WTC11 (cell line): Measurements from ENCODE around the gene FGF12. TPM values are rescaled to one million over a fixed set of nuclear protein-coding genes. Genes with fewer than 3 reads are reported as not detected.
A peak's percentile ranks its signal among the peaks of the same experiment; 100 is the strongest.

Experiments
- ATAC-seq: fragments of 200-7000 bp; cut with Tn5 transposase; 2 replicates; pipeline ENCODE4 v1.10.0; 2021; ENCODE audit warnings: mild to moderate bottlenecking, moderate library complexity
- CTCF ChIA-PET: fragments of 300-600 bp; sonication (Branson Sonifier 250); formaldehyde crosslinking; loops from one replicate; lab custom pipeline; 2021; ENCODE audit warnings: antibody characterized with exemption; lab: Charles Lee
- POLR2A ChIA-PET: fragments of 350-600 bp; sonication (Branson Sonifier 250); formaldehyde crosslinking; loops from one replicate; lab custom pipeline; 2021; ENCODE audit warnings: antibody characterized with exemption; lab: Charles Lee
- DNase-seq: peaks from one replicate; pipeline ENCODE4 v3.0.0; 2021; ENCODE audit warnings: low spot score
- H3K27ac Mint-ChIP-seq: 2 replicates; pipeline ENCODE4 v1.8.0; 2021; ENCODE audit warnings: mixed read lengths
- H3K27me3 Mint-ChIP-seq: 2 replicates; pipeline ENCODE4 v1.8.0; 2021; ENCODE audit warnings: low read depth, mild to moderate bottlenecking, moderate library complexity, mixed read lengths
- H3K36me3 Mint-ChIP-seq: 2 replicates; pipeline ENCODE4 v1.8.0; 2021; ENCODE audit warnings: mixed read lengths
- H3K4me1 Mint-ChIP-seq: 2 replicates; pipeline ENCODE4 v1.8.0; 2022; ENCODE audit warnings: mixed read lengths
- H3K4me3 Mint-ChIP-seq: 2 replicates; pipeline ENCODE4 v1.8.0; 2021; ENCODE audit warnings: mild to moderate bottlenecking, moderate library complexity, mixed read lengths
- H3K9me3 Mint-ChIP-seq: 2 replicates; pipeline ENCODE4 v1.8.0; 2021; ENCODE audit warnings: mixed read lengths
- CDX4 ChIP-seq: fragments of 250-450 bp; sonication (Bioruptor Pico); IDR thresholded peaks from 2 replicates; pipeline ENCODE4 v1.9.0; 2021; ENCODE audit warnings: moderate library complexity, mild to moderate bottlenecking, inconsistent platforms, borderline replicate concordance
- CREM ChIP-seq: sonication (generic); formaldehyde crosslinking; IDR thresholded peaks from 2 replicates; pipeline ENCODE4 v1.8.1; 2022; ENCODE audit warnings: mild to moderate bottlenecking, missing genetic modification reagents, moderate library complexity
- ERG ChIP-seq: fragments of 250-450 bp; sonication (Bioruptor Pico); IDR thresholded peaks from 2 replicates; pipeline ENCODE4 v1.8.0; 2021; ENCODE audit warnings: mild to moderate bottlenecking
- FOXP4 ChIP-seq: sonication (generic); formaldehyde crosslinking; IDR thresholded peaks from 2 replicates; pipeline ENCODE4 v1.8.0; 2022; ENCODE audit warnings: mild to moderate bottlenecking, missing genetic modification reagents
- HMGXB4 ChIP-seq: sonication (generic); formaldehyde crosslinking; IDR thresholded peaks from 2 replicates; pipeline ENCODE4 v1.8.1; 2023; ENCODE audit warnings: mild to moderate bottlenecking, moderate library complexity, missing genetic modification reagents
- NFYB ChIP-seq: sonication (generic); formaldehyde crosslinking; conservative IDR thresholded peaks from 2 replicates; pipeline ENCODE4 v1.8.0; 2022; ENCODE audit warnings: low read depth, missing genetic modification reagents
- OVOL2 ChIP-seq: fragments of 250-450 bp; sonication (Bioruptor Pico); IDR thresholded peaks from 2 replicates; pipeline ENCODE4 v1.9.0; 2021; ENCODE audit warnings: mild to moderate bottlenecking, borderline replicate concordance
- PREB ChIP-seq: sonication (generic); formaldehyde crosslinking; IDR thresholded peaks from 2 replicates; pipeline ENCODE4 v1.8.1; 2022; ENCODE audit warnings: mild to moderate bottlenecking, missing genetic modification reagents, moderate library complexity, borderline replicate concordance
- PRRX2 ChIP-seq: fragments of 250-450 bp; sonication (Bioruptor Pico); IDR thresholded peaks from 2 replicates; pipeline ENCODE4 v1.8.0; 2021; ENCODE audit warnings: mild to moderate bottlenecking
- RELA ChIP-seq: sonication (generic); formaldehyde crosslinking; IDR thresholded peaks from 2 replicates; pipeline ENCODE4 v1.8.1; 2022; ENCODE audit warnings: missing genetic modification reagents, mild to moderate bottlenecking, borderline replicate concordance
- STAT6 ChIP-seq: sonication (generic); formaldehyde crosslinking; conservative IDR thresholded peaks from 2 replicates; pipeline ENCODE4 v1.8.1; 2023; ENCODE audit warnings: mild to moderate bottlenecking, low read depth, missing genetic modification reagents, moderate library complexity
- TEAD4 ChIP-seq: sonication (generic); formaldehyde crosslinking; IDR thresholded peaks from 2 replicates; pipeline ENCODE4 v1.8.0; 2022; ENCODE audit warnings: mild to moderate bottlenecking, missing genetic modification reagents
- TP53 ChIP-seq: sonication (generic); formaldehyde crosslinking; IDR thresholded peaks from 2 replicates; pipeline ENCODE4 v1.8.1; 2023; ENCODE audit warnings: mild to moderate bottlenecking, missing genetic modification reagents
- USF1 ChIP-seq: sonication (generic); formaldehyde crosslinking; IDR thresholded peaks from 2 replicates; pipeline ENCODE4 v1.8.0; 2022; ENCODE audit warnings: mild to moderate bottlenecking, missing genetic modification reagents
- USF2 ChIP-seq: sonication (generic); formaldehyde crosslinking; IDR thresholded peaks from 2 replicates; pipeline ENCODE4 v1.8.1; 2023; ENCODE audit warnings: mild to moderate bottlenecking, missing genetic modification reagents, moderate library complexity
- ZBTB21 ChIP-seq: sonication (generic); formaldehyde crosslinking; IDR thresholded peaks from 2 replicates; pipeline ENCODE4 v1.8.1; 2023; ENCODE audit warnings: mild to moderate bottlenecking, missing genetic modification reagents, borderline replicate concordance
- ZNF232 ChIP-seq: sonication (generic); formaldehyde crosslinking; IDR thresholded peaks from 2 replicates; pipeline ENCODE4 v1.8.0; 2022; ENCODE audit warnings: mild to moderate bottlenecking, missing genetic modification reagents
- ZNF317 ChIP-seq: sonication (generic); formaldehyde crosslinking; IDR thresholded peaks from 2 replicates; pipeline ENCODE4 v1.8.1; 2023; ENCODE audit warnings: low read depth, mild to moderate bottlenecking, moderate library complexity, missing genetic modification reagents, borderline replicate concordance
- total RNA-seq: library from RNA; stranded (reverse); gene quantifications from 3 replicates; pipeline ENCODE4 v1.2.3, GENCODE V29; 2021

Gene FGF12
- total RNA-seq, 1 experiment from 2014 or later = 13.5 TPM

- TF ChIP-seq CREM (no peak), TEAD4 (no peak), TP53 (no peak), PREB (CRISPR knock-in tag) (no peak), OVOL2 (CRISPR knock-in tag) (no peak), HMGXB4 (CRISPR knock-in tag) (no peak), USF1 (CRISPR knock-in tag) (no peak), USF2 (no peak), ZNF317 (no peak), RELA (CRISPR knock-in tag) (no peak), PRRX2 (no peak), FOXP4 (no peak), ERG (CRISPR knock-in tag) (no peak), CDX4 (CRISPR knock-in tag) (no peak), STAT6 (no peak), NFYB (CRISPR knock-in tag) (no peak), ZBTB21 (no peak), ZNF232 (CRISPR knock-in tag) (no peak)
- peaks cover 19% of the 10 kb centered on the region for H3K9me3 Mint-ChIP-seq
- no peaks in the 10 kb centered on the region for H3K27me3 Mint-ChIP-seq
- no peak overlapping the region for H3K4me3 Mint-ChIP-seq
- CTCF ChIA-PET = interaction anchor here (0.5 to 1.0 kb wide), 2 partner anchors 25 to 29 kb away, joined by 3 to 4 read pairs; no protein-coding TSS in a partner anchor
- peaks cover 11% of the 10 kb centered on the region for H3K36me3 Mint-ChIP-seq
- H3K27ac Mint-ChIP-seq = 0 out of 2 replicates have a peak overlapping the region, but pooled peaks have one; percentile 82
- DNase-seq (no peak), ATAC-seq (no peak)
- peaks cover 65% of the 10 kb centered on the region for H3K4me1 Mint-ChIP-seq
- POLR2A ChIA-PET = no interaction called here
Measured at GRCh38 chr3:192747746-192748145, 20.4 kb upstream of the FGF12 start.
